GM21528 (cell line): Measurements from ENCODE around the gene ABCA5.

ENCODE experiments used
- ATAC-seq: cut with Tn5 transposase; IDR thresholded peaks from one replicate; pipeline ENCODE4 v1.9.1; 2021; ENCODE audit warnings: mild to moderate bottlenecking, moderate library complexity; ENCODE audit not compliant: unreplicated experiment, low FRiP score

ABCA5 gene

DNA sequence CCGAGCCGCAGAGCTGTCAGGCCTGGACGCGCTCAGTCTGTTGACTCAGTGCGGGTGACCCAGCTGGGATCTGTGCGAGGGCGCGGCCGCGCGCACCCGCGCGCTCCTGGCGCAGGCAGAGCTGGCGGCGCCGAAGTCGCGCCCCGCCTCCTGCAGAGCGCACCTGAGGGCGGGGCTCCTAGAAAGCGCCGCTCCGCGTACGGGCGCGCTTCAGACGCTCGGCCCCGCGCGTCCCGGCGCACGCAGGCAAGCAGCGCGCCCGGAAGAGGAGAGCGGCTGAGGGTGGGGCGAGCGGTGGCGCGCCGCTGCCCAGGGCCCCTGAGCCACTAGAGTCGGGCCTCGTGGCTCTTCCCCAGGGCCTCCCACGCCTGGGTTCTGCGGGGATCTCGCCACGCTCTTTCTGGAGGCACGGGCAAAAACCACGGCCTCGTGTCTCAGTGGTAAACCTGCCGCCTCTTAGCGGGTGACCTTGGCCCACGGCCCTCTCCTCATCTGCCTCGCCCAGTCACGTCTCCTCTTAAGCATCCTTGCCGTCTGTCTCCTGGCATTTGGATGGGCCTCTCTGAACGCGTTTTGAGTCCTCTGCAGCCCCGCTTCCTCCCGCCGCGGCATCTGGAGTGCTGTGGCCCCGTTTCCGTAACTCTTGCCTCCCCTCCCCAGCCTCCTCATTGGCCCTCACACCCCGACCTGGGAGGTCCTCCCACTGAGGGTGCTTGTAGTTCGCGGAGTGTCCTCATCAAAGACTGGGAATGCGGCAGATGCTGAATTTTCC lies at the start of gene ABCA5:
ABCA5 (minus strand) TSS at position 74 of the 772 bp plus-strand sequence. CDS start 12,718 bp downstream, outside the sequence.
- peak; percentile 97 for ATAC-seq

- no peak for ATAC-seq
Observed at GRCh38 chr17:69375229-69375628, 48.3 kb upstream of the ABCA5 start.

DNA sequence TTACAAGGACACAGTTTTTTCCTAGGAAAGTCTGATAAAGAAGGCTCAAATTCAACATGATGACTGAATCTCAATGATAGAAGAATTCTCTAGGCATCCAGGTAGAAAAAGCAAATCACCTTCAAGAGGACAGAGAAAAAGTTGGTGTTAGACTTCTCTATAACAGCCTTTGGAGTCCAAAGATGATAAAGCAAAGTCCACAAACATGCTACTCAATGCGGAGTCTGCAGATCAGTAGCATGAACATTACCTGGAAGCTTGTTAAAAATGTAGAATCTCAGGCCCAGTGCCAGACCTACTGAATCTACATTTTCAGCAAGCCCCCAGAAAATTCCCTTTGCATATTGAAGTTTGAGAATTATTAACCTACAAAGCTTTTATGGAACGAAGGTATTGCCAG lies 46.1 kb upstream of the ABCA5 start:
- ATAC-seq: no peak

GRCh38 chr17:69367298-69367697 lies 40.4 kb upstream of the ABCA5 start:
- ATAC-seq: no peak

DNA sequence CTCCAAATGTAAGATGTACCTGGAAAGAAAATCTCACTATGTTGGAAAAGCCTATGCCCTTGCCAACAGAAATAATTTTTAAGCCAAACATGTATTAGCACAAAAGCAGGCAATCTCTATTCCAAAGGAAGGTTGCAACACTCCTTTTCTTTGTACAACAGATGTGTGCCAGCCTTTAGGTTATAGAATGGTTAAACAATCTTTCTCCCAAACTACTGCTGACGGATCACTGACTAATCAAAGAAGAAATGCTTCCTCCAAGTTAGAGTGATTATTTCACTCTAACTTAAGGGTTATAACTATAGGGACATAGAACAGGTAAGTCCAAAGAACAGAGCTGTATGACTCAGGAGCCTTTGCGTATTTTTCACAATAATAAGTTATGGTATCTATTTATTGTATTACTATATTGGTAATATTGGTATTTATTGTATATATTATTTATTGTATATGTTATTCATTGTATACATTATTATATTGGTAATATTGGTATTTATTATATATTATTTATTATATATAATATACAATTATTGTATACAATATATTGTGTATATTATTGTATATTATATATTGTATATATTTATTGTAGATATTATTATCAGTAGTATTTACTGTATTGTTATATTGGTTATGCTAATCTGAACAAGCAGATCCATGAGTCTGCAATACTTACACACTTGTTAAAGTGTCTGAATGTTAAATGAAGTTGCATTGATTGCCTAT lies 36.7 kb upstream of the ABCA5 start:
- no peak for ATAC-seq

GRCh38 chr17:69361156-69361555 lies 34.2 kb upstream of the ABCA5 start:
- ATAC-seq: no peak

- no peak for ATAC-seq
Observed at GRCh38 chr17:69358688-69359596, 32.0 kb upstream of the ABCA5 start.

DNA sequence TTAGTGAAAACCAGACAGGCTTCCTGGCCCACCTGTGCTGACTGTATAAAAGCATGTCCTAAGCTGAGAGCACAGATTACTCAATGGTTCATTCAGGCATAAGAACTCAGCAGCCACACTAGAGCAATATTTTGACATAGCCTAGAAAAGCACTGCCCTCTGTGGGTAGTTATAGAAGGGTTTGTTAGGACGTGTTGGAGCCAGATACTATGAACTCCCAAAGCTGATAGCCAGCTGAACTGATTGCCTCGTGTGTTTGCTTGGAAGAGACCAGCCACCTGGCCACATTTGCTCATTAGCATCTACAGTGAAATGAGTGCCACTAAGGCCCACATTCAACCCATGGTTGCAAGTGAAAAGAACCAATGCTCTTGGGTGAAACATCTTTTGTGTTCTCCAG lies 30.8 kb upstream of the ABCA5 start:
- ATAC-seq: no peak

DNA sequence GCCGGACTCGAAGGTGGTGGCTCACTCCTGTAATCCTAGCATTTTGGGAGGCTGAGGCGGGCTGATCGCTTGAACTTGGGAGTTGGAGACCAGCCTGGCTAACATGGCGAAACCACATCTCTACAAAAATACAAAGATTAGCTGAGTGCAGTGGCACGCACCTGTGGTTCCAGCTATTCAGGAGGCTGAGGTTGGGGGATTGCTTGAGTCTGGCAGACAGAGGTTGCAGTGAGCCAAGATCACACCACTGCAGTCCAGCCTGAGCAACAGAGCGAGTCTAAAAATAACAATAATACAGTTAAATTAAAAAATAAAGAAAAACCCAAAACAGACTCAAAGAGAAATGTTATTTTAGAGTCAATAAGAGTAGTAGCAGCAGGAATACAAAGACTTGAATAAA lies 29.7 kb upstream of the ABCA5 start:
- no peak for ATAC-seq

DNA sequence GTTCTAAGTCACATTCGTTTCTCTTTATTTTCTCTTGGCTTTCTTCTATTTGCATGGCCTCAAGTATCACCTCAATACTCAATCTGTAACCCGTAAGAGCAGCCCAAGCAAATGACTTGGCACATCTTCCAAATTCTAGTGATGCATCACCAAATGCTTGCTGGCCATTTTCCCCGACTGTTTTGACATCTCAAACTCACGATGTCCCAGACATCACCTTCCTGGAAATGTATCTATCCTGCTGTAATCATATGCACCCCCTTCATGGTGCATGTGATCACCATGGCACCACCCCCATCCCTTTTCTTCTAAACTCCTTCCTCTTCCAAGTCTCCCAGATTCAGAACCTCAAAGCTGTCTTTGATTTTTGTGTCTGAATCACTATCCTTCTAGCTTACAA lies 24.0 kb upstream of the ABCA5 start:
- ATAC-seq: no peak

DNA sequence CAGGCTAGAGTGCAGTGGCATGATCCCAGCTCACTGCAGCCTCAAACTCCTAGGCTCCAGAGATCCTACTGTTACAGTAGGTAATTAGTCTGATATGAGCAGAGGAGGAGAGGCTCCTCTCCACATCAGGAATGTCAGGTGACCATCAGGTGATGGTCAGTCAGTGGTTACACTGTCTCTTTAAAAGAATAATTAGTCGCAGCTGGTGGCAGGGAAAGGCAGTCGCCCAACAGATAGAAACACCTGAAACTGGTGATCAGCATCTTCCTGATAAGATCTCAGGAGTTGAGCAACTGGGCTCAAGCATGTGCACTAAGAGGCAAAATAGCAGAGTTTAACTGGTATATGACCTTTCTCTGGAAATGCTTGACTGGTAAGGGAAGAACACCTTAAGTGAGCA lies 21.5 kb upstream of the ABCA5 start:
- no peak for ATAC-seq

DNA sequence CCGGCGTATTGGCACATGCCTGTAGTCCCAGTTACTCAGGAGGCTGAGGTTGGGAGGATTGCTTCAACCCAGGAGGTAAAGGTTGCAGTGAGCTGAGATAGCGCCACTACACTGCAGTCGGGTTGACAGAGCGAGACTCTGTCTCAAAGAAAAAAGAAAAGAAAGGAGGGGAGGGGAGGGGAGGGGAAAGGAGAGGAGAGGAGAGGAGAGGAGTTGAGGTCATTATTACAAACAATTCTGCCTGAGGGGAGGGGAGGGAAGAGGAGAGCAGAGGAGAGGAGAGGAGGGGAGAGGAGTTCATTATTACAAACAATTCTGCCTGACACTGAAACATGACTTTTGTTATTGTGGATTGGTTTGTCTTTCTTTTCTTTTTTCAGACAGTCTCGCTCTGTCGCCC lies 19.8 kb upstream of the ABCA5 start:
- ATAC-seq: no peak

GRCh38 chr17:69344939-69345338 lies 18.0 kb upstream of the ABCA5 start:
- no peak for ATAC-seq

DNA sequence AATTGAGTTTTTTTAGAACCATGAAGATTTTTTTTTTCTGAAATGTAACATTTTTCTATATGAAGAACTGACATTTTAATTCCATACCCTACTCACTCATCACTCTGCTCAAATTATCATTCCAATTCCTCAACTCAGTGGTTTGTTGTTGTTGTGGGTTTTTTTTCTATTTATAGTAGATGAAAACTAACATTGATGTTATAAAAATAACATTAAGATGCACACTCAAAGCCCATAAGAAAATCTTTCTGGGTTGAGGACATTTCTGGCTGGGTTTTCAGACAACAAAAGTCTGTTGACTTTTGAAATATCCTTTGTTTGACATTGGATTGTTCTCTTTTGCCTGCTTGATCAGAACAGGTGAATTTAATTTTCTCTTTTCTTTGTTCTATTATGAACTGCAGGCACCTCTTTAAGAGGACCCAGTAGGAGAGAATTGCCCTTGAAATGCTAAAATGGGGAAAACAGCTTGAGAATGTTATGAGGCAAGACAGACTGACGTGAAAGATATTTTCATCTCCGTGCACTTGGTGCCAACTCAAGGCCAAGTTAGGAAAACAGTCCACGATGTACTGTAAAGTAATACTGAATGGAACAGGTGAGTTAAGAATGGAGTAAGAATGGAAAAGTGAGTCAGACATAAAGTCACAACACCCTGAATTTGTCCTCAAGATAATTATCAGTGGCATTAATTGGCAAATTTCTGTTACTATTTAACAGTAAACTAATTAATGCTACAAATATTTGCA lies 16.1 kb upstream of the ABCA5 start:
- no peak for ATAC-seq

GRCh38 chr17:69339937-69340336 lies 13.0 kb upstream of the ABCA5 start:
- no peak for ATAC-seq

DNA sequence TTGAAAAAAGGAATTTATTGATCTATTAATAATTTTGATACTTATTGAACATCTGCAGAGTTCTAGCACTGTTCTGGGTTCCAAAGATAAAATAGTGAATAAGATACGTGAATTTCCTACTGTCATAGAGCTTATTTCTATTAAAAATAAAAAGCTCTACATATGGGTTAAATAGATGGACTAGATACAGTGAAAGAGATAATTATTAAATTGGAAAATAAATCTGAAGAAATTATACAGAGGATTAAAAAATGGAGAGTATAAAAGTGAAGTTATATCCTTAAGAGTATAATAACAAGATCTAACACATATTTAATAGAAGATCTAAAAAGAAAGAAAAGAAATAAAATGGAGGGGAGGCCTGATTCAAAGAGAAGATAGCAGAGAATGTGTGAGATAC lies 10.1 kb upstream of the ABCA5 start:
- no peak for ATAC-seq

DNA sequence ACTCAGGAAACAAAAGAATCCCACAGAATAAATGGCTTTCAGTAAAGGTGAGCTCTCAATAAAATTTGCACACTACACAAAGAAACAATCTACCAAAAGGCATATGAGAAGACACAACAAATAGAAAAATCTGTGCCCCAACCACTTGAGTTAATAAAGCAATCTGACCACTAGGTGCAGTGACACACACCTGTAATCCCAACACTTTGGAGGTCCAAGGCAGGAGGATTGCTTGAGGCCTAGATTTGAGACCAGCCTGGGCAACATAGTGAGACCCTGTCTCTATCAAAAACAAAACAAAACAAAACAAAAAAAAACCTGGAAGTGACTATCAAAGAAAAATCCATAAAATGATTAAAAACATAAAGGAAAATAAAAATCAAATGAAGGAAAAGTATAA lies 9.6 kb upstream of the ABCA5 start:
- ATAC-seq: no peak

GRCh38 chr17:69335058-69335457 lies 8.1 kb upstream of the ABCA5 start:
- no peak for ATAC-seq

DNA sequence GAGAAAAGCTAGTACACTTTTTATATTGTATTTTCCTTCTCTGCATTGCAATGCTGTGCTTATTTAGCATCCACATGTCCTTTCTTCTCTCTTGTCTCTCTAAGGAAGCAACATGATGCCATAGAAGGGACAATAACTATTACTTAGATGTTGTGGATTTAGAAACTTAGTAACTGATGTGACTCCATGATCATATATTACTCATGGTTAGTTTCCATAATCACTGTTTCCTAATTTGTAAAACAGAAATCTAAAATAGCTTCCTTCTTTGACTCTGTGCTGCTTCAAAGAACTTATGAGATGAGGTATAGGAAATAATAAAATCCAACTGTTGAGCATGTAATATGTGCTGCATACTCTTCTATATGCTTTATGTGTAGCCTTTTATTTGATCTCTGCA lies 6.6 kb upstream of the ABCA5 start:
- ATAC-seq: no peak

DNA sequence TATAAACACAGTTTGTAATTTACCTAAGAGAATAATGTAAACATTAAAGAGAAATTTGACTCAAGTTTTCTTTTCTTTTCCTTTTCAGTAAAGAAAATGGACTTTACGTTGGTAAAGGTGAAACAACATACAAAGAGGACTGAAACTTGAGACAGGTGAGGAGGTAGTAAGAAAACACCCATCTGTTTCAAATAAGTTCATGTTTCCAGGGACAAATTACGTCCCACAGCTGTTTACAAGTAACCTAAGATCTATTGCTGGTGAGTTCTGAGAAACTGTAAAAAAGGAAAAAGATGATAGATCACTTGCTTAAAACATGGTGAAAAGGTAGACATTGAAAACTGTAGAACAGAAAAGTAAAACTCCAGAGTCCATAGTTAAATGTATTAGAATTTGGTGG lies 4.8 kb upstream of the ABCA5 start:
- ATAC-seq: no peak
